Spinal cord (tissue), 10 donors: Measurements from ENCODE around the gene PXMP4. TPM values are rescaled to one million over a fixed set of nuclear protein-coding genes. Genes with fewer than 3 reads are reported as not detected.
A peak's percentile ranks its signal among the peaks of the same experiment; 100 is the strongest.

Source experiments
- DNase-seq, 6 donors: peaks; one replicate each; pipeline versions ENCODE4 v3.0.0 to v3.0.0-alpha.2; 2013 to 2015; ENCODE audit warnings: low spot score in 6 of 6, low read depth in 4 of 6
- H3K27ac ChIP-seq: one replicate; pipeline ENCODE4 v1.5.1; 2013; ENCODE audit warnings: low read depth, low read length, control low read depth
- H3K27me3 ChIP-seq: one replicate; pipeline ENCODE4 v1.6.1; 2013; ENCODE audit warnings: low read length; ENCODE audit not compliant: control insufficient read depth, insufficient read depth
- H3K36me3 ChIP-seq: one replicate; pipeline ENCODE4 v1.6.1; 2013; ENCODE audit warnings: low read length; ENCODE audit not compliant: control insufficient read depth, insufficient read depth
- H3K4me1 ChIP-seq: one replicate; pipeline ENCODE4 v1.6.1; 2013; ENCODE audit warnings: low read length; ENCODE audit not compliant: control insufficient read depth, insufficient read depth
- H3K4me3 ChIP-seq: one replicate; pipeline ENCODE4 v1.5.1; 2013; ENCODE audit warnings: low read depth, low read length, control low read depth
- H3K9me3 ChIP-seq: one replicate; pipeline ENCODE4 v1.6.1; 2013; ENCODE audit warnings: low read length; ENCODE audit not compliant: control insufficient read depth, insufficient read depth
- WGBS: methylation state at CpG from one replicate; pipeline ENCODE4 v1.1.5; 2013; ENCODE audit warnings: missing lambda C conversion rate; ENCODE audit not compliant: insufficient coverage; 5-methylcytosine and 5-hydroxymethylcytosine counted together
- long read RNA-seq, 4 donors: transcript quantifications; one replicate each; lab custom pipeline, GENCODE V29; 2026
- polyA plus RNA-seq, 2 donors: library from polyadenylated mRNA; unstranded; fragments of 120-200 nt; gene quantifications; one replicate each; pipeline ENCODE4 v1.2.1, GENCODE V29; 2013; ENCODE audit not compliant: insufficient read length in 2 of 2
- total RNA-seq, 2 donors: library from RNA; depleted of rRNA in 1 of 2; stranded (reverse); fragments of 120-200 nt in 1 of 2; fragments of >200 nt in 1 of 2; gene quantifications; one replicate each; pipeline versions ENCODE4 v1.2.3 to v1.2.4, GENCODE V29; 2013 to 2014
- donor health status: healthy.

Gene PXMP4
- 10 to 100 TPM; 11.7 to 13.5 TPM for total RNA-seq
- 10 to 100 TPM; 14.8 to 16.8 TPM for polyA plus RNA-seq
- long read RNA-seq, donor 1, full-length matches to known transcripts: 7 of 7 reads
- long read RNA-seq, donor 1, partial matches to known transcripts: 0 of 7 reads
- long read RNA-seq, donor 1, other reads (novel, unspliced or antisense): 0 of 7 reads
- long read RNA-seq, donor 2, full-length matches to known transcripts: 5 of 5 reads
- long read RNA-seq, donor 2, partial matches to known transcripts: 0 of 5 reads
- long read RNA-seq, donor 2, other reads (novel, unspliced or antisense): 0 of 5 reads
- long read RNA-seq, donor 3, full-length matches to known transcripts: 6 of 6 reads
- long read RNA-seq, donor 3, partial matches to known transcripts: 0 of 6 reads
- long read RNA-seq, donor 3, other reads (novel, unspliced or antisense): 0 of 6 reads
- long read RNA-seq, donor 4, full-length matches to known transcripts: 6 of 14 reads
- long read RNA-seq, donor 4, partial matches to known transcripts: 8 of 14 reads
- long read RNA-seq, donor 4, other reads (novel, unspliced or antisense): 0 of 14 reads

GRCh38 chr20:33719989-33720709 lies at the start of gene PXMP4:
PXMP4 (minus strand) TSS chr20:33720310; CDS start chr20:33720207, 103 bp downstream.
- H3K27ac ChIP-seq: peak within 1 kb of the TSS; percentile 45
- peak; percentile 96 to 100 (median 98) for DNase-seq
- H3K9me3 ChIP-seq: no peaks in the 10 kb centered on the region
- H3K36me3 ChIP-seq: peaks cover 3% of the 10 kb centered on the region
- H3K27me3 ChIP-seq: no peaks in the 10 kb centered on the region
- H3K4me3 ChIP-seq: peak within 1 kb of the TSS; percentile 83
- 4% methylated on average over 46 of the region's 46 CpGs for WGBS
- H3K4me1 ChIP-seq: peaks cover 14% of the 10 kb centered on the region

- DNase-seq: no peak
- no peaks in the 10 kb centered on the region for H3K27me3 ChIP-seq
- H3K4me1 ChIP-seq: no peaks in the 10 kb centered on the region
- no peaks in the 10 kb centered on the region for H3K9me3 ChIP-seq
- no peak overlapping the region for H3K4me3 ChIP-seq
- peaks cover 25% of the 10 kb centered on the region for H3K36me3 ChIP-seq
- WGBS: no CpG with 5 or more reads among the region's 4 CpGs
- H3K27ac ChIP-seq: no peak overlapping the region
Observed at GRCh38 chr20:33769043-33769442, 48.9 kb upstream of the PXMP4 start.

GRCh38 chr20:33767777-33768138 lies 47.6 kb upstream of the PXMP4 start:
- no peak overlapping the region for H3K4me3 ChIP-seq
- H3K4me1 ChIP-seq: no peaks in the 10 kb centered on the region
- no peak for DNase-seq
- peaks cover 24% of the 10 kb centered on the region for H3K36me3 ChIP-seq
- H3K27ac ChIP-seq: no peak overlapping the region
- H3K9me3 ChIP-seq: no peaks in the 10 kb centered on the region
- H3K27me3 ChIP-seq: no peaks in the 10 kb centered on the region
- 93% methylated on average over 2 of the region's 2 CpGs for WGBS

- no peak overlapping the region for H3K4me3 ChIP-seq
- peaks cover 24% of the 10 kb centered on the region for H3K36me3 ChIP-seq
- no peak for DNase-seq
- no peak overlapping the region for H3K27ac ChIP-seq
- H3K9me3 ChIP-seq: no peaks in the 10 kb centered on the region
- no peaks in the 10 kb centered on the region for H3K4me1 ChIP-seq
- 98% methylated on average over 5 of the region's 9 CpGs for WGBS
- no peaks in the 10 kb centered on the region for H3K27me3 ChIP-seq
Observed at GRCh38 chr20:33766686-33767085, 46.6 kb upstream of the PXMP4 start.

- Histone ChIP-seq H3K4me3 (no peak overlapping the region), H3K9me3 (no peaks in the 10 kb centered on the region), H3K4me1 (no peaks in the 10 kb centered on the region), H3K36me3 (peaks cover 22% of the 10 kb centered on the region), H3K27me3 (no peaks in the 10 kb centered on the region), H3K27ac (no peak overlapping the region)
- WGBS: 100% methylated on average over 3 of the region's 5 CpGs
- DNase-seq: no peak
Observed at GRCh38 chr20:33765592-33765991, 45.5 kb upstream of the PXMP4 start.

- 100% methylated on average over 2 of the region's 2 CpGs for WGBS
- no peak for DNase-seq
- H3K36me3 ChIP-seq: peaks cover 20% of the 10 kb centered on the region
Observed at GRCh38 chr20:33765099-33765498, 45.0 kb upstream of the PXMP4 start.

GRCh38 chr20:33761698-33762250 lies 41.7 kb upstream of the PXMP4 start:
- H3K27me3 ChIP-seq: no peaks in the 10 kb centered on the region
- no peak overlapping the region for H3K4me3 ChIP-seq
- WGBS: 89% methylated on average over 9 of the region's 13 CpGs
- H3K36me3 ChIP-seq: peaks cover 33% of the 10 kb centered on the region
- no peak for DNase-seq
- H3K27ac ChIP-seq: no peak overlapping the region
- no peaks in the 10 kb centered on the region for H3K4me1 ChIP-seq
- H3K9me3 ChIP-seq: no peaks in the 10 kb centered on the region

More at GRCh38 chr20:33765099-33765498, 45.0 kb upstream of the PXMP4 start:
- no peak overlapping the region for H3K27ac ChIP-seq
- H3K27me3 ChIP-seq: no peaks in the 10 kb centered on the region
- H3K9me3 ChIP-seq: no peaks in the 10 kb centered on the region
- no peak overlapping the region for H3K4me3 ChIP-seq
- H3K4me1 ChIP-seq: no peaks in the 10 kb centered on the region

GRCh38 chr20:33757458-33757857 lies 37.3 kb upstream of the PXMP4 start:
- no CpG with 5 or more reads among the region's 1 CpG for WGBS
- H3K4me3 ChIP-seq: no peak overlapping the region
- H3K27ac ChIP-seq: no peak overlapping the region
- no peak for DNase-seq
- no peaks in the 10 kb centered on the region for H3K9me3 ChIP-seq
- no peaks in the 10 kb centered on the region for H3K27me3 ChIP-seq
- peaks cover 51% of the 10 kb centered on the region for H3K36me3 ChIP-seq
- H3K4me1 ChIP-seq: no peaks in the 10 kb centered on the region

- H3K27ac ChIP-seq: no peak overlapping the region
- 99% methylated on average over 9 of the region's 10 CpGs for WGBS
- H3K4me1 ChIP-seq: no peaks in the 10 kb centered on the region
- no peaks in the 10 kb centered on the region for H3K27me3 ChIP-seq
- no peaks in the 10 kb centered on the region for H3K9me3 ChIP-seq
- H3K36me3 ChIP-seq: peaks cover 53% of the 10 kb centered on the region
- DNase-seq: no peak
- H3K4me3 ChIP-seq: no peak overlapping the region
Observed at GRCh38 chr20:33757046-33757445, 36.9 kb upstream of the PXMP4 start.
